Neural progenitor cell (in vitro differentiated cells): ENCODE results near the gene ATXN1. TPM values are rescaled to one million over a fixed set of nuclear protein-coding genes. Genes with fewer than 3 reads are reported as not detected.
"Not testable (repeated sequence)": the region's sequence is repeated elsewhere in the genome, so short reads cannot be mapped to it uniquely, and the experiment has no call there.

Source experiments
- DNase-seq: peaks from one replicate; pipeline ENCODE4 v3.0.0-alpha.2; 2016; ENCODE audit warnings: low spot score
- H2AFZ ChIP-seq: fragments of 200-600 bp; sonication (generic); replicated peaks from 2 replicates; pipeline ENCODE4 v1.6.1; 2016; ENCODE audit warnings: antibody characterized with exemption
- H3F3A ChIP-seq: fragments of 200-600 bp; sonication (generic); 2 replicates; pipeline ENCODE4 v1.6.1; 2016; ENCODE audit warnings: antibody characterized with exemption, low read depth
- H3K27ac ChIP-seq: fragments of 200-600 bp; sonication (generic); 2 replicates; pipeline ENCODE4 v1.5.1; 2016; ENCODE audit warnings: mild to moderate bottlenecking
- H3K27me3 ChIP-seq: fragments of 200-600 bp; sonication (generic); 2 replicates; pipeline ENCODE4 v1.6.1; 2016; ENCODE audit warnings: mild to moderate bottlenecking, moderate library complexity
- H3K36me3 ChIP-seq: fragments of 200-600 bp; sonication (generic); 2 replicates; pipeline ENCODE4 v1.5.1; 2016
- H3K4me1 ChIP-seq: fragments of 200-600 bp; sonication (generic); 2 replicates; pipeline ENCODE4 v1.6.1; 2016; ENCODE audit warnings: mixed run types
- H3K4me2 ChIP-seq: fragments of 200-600 bp; sonication (generic); 2 replicates; pipeline ENCODE4 v1.6.1; 2016
- H3K4me3 ChIP-seq: fragments of 200-600 bp; sonication (generic); 2 replicates; pipeline ENCODE4 v1.5.1; 2016
- H3K79me2 ChIP-seq: fragments of 200-600 bp; sonication (generic); 2 replicates; pipeline ENCODE4 v1.6.1; 2016; ENCODE audit warnings: low read depth
- H3K9ac ChIP-seq: fragments of 200-600 bp; sonication (generic); 2 replicates; pipeline ENCODE4 v1.6.1; 2016
- H3K9me3 ChIP-seq: fragments of 200-600 bp; sonication (generic); 2 replicates; pipeline ENCODE4 v1.5.1; 2016; ENCODE audit warnings: low read depth
- H4K20me1 ChIP-seq: fragments of 200-600 bp; sonication (generic); 2 replicates; pipeline ENCODE4 v1.6.1; 2016; ENCODE audit warnings: low read depth
- H3K27ac Mint-ChIP-seq: 3 replicates; pipeline ENCODE4 v1.8.0; 2021; ENCODE audit warnings: mixed read lengths
- H3K27me3 Mint-ChIP-seq: 2 replicates; pipeline ENCODE4 v1.8.0; 2022; ENCODE audit warnings: low read depth, mild to moderate bottlenecking, inconsistent platforms, moderate library complexity, mixed read lengths; ENCODE audit not compliant: insufficient read depth
- H3K36me3 Mint-ChIP-seq: 3 replicates; pipeline ENCODE4 v1.8.0; 2021; ENCODE audit warnings: mixed read lengths
- H3K4me1 Mint-ChIP-seq: 3 replicates; pipeline ENCODE4 v1.8.0; 2021; ENCODE audit warnings: mixed read lengths
- H3K4me3 Mint-ChIP-seq: 3 replicates; pipeline ENCODE4 v1.8.0; 2021; ENCODE audit warnings: mild to moderate bottlenecking, moderate library complexity, mixed read lengths
- H3K9me3 Mint-ChIP-seq: 3 replicates; pipeline ENCODE4 v1.8.0; 2020; ENCODE audit warnings: mixed read lengths
- CTCF ChIP-seq: fragments of 200-600 bp; sonication (generic); IDR thresholded peaks from 2 replicates; pipeline ENCODE4 v1.5.1; 2017; ENCODE audit warnings: antibody characterized with exemption, mild to moderate bottlenecking
- EZH2 ChIP-seq: fragments of 200-600 bp; sonication (generic); IDR thresholded peaks from 2 replicates; pipeline ENCODE4 v1.6.1; 2017; ENCODE audit warnings: antibody characterized with exemption, mild to moderate bottlenecking, moderate library complexity
- EZH2phosphoT487 ChIP-seq: fragments of 200-600 bp; sonication (generic); IDR thresholded peaks from 2 replicates; pipeline ENCODE4 v1.6.1; 2017; ENCODE audit warnings: antibody characterized with exemption
- total RNA-seq: library from RNA; depleted of rRNA; stranded (reverse); fragments of >200 nt; gene quantifications from 2 replicates; pipeline ENCODE4 v1.2.3, GENCODE V29; 2015; ENCODE audit warnings: low replicate concordance

The ATXN1 gene
- total RNA-seq, 1 donor from 2014 or later = 3.6 TPM

- Mint-ChIP-seq H3K27me3 (no peaks in the 10 kb centered on the region), H3K9me3 (no peaks in the 10 kb centered on the region), H3K36me3 (no peaks in the 10 kb centered on the region), H3K4me3 (no peak overlapping the region), H3K4me1 (peaks cover 2% of the 10 kb centered on the region), H3K27ac (no peak overlapping the region)
- Histone ChIP-seq H3K36me3 (no peaks in the 10 kb centered on the region), H3K4me3 (no peak overlapping the region), H3K9me3 (no peaks in the 10 kb centered on the region), H3K79me2 (no peaks in the 10 kb centered on the region), H3F3A (no peaks in the 10 kb centered on the region), H3K9ac (no peak overlapping the region), H3K27me3 (no peaks in the 10 kb centered on the region), H3K27ac (no peak overlapping the region), H2AFZ (no peak overlapping the region), H3K4me2 (no peak overlapping the region), H4K20me1 (no peaks in the 10 kb centered on the region), H3K4me1 (no peaks in the 10 kb centered on the region)
- no peak for DNase-seq
- TF ChIP-seq EZH2 (no peak), CTCF (no peak), EZH2phosphoT487 (no peak)
These were observed 375.2 kb downstream of the ATXN1 start for GRCh38 chr6:16386057-16386456.

GRCh38 chr6:16383607-16384206 is 377.6 kb downstream of the ATXN1 start:
- H3K4me1 ChIP-seq = no peaks in the 10 kb centered on the region
- H3K79me2 ChIP-seq = no peaks in the 10 kb centered on the region
- Mint-ChIP-seq H3K4me3 (no peak overlapping the region), H3K9me3 (no peaks in the 10 kb centered on the region), H3K27me3 (no peaks in the 10 kb centered on the region), H3K36me3 (no peaks in the 10 kb centered on the region), H3K27ac (no peak overlapping the region), H3K4me1 (peaks cover 2% of the 10 kb centered on the region)
- H3K4me2 ChIP-seq = no peak overlapping the region
- no peak overlapping the region for H2AFZ ChIP-seq
- H3K9ac ChIP-seq = no peak overlapping the region
- H3K9me3 ChIP-seq = no peaks in the 10 kb centered on the region
- H3K4me3 ChIP-seq = no peak overlapping the region
- H3K27me3 ChIP-seq = no peaks in the 10 kb centered on the region
- no peaks in the 10 kb centered on the region for H4K20me1 ChIP-seq
- H3K27ac ChIP-seq = no peak overlapping the region
- DNase-seq = no peak
- TF ChIP-seq EZH2phosphoT487 (no peak), EZH2 (no peak), CTCF (no peak)
- H3K36me3 ChIP-seq = no peaks in the 10 kb centered on the region
- H3F3A ChIP-seq = no peaks in the 10 kb centered on the region

- not testable (repeated sequence) for H3K36me3 Mint-ChIP-seq, H3K36me3 ChIP-seq, H3K4me3 Mint-ChIP-seq, H3F3A ChIP-seq, H3K4me3 ChIP-seq, H3K27me3 ChIP-seq, H3K4me1 ChIP-seq, H3K9ac ChIP-seq, H3K4me1 Mint-ChIP-seq, H4K20me1 ChIP-seq, H3K79me2 ChIP-seq, H3K4me2 ChIP-seq, H3K9me3 ChIP-seq, H3K27ac Mint-ChIP-seq, H3K27me3 Mint-ChIP-seq, DNase-seq, H3K9me3 Mint-ChIP-seq, H2AFZ ChIP-seq, H3K27ac ChIP-seq
These were observed 379.3 kb downstream of the ATXN1 start for GRCh38 chr6:16381968-16382367.

- TF ChIP-seq EZH2 = no peak
- TF ChIP-seq EZH2phosphoT487 = no peak
- no peak for TF ChIP-seq CTCF
- Histone ChIP-seq H3K36me3 (no peaks in the 10 kb centered on the region), H3K9ac (no peak overlapping the region), H3K4me3 (no peak overlapping the region), H3K4me1 (peaks cover 10% of the 10 kb centered on the region), H3K79me2 (no peaks in the 10 kb centered on the region), H3K27ac (no peak overlapping the region), H3F3A (peaks cover 2% of the 10 kb centered on the region), H4K20me1 (no peaks in the 10 kb centered on the region), H3K27me3 (no peaks in the 10 kb centered on the region), H2AFZ (no peak overlapping the region), H3K4me2 (no peak overlapping the region), H3K9me3 (no peaks in the 10 kb centered on the region)
- no peak for DNase-seq
- H3K4me3 Mint-ChIP-seq = no peak overlapping the region
- no peaks in the 10 kb centered on the region for H3K9me3 Mint-ChIP-seq
- no peaks in the 10 kb centered on the region for H3K36me3 Mint-ChIP-seq
- H3K4me1 Mint-ChIP-seq = peaks cover 12% of the 10 kb centered on the region
- no peaks in the 10 kb centered on the region for H3K27me3 Mint-ChIP-seq
- H3K27ac Mint-ChIP-seq = no peak overlapping the region
These were observed 380.9 kb downstream of the ATXN1 start for GRCh38 chr6:16380220-16380809.

GRCh38 chr6:16378360-16378759 is 382.9 kb downstream of the ATXN1 start:
- not testable (repeated sequence) for H3K79me2 ChIP-seq, H2AFZ ChIP-seq, H3K9me3 Mint-ChIP-seq, H3K36me3 Mint-ChIP-seq, H3K9me3 ChIP-seq, H4K20me1 ChIP-seq, H3K4me3 Mint-ChIP-seq, H3K27ac Mint-ChIP-seq, H3K4me3 ChIP-seq, H3K4me2 ChIP-seq, H3K27me3 ChIP-seq, H3K27me3 Mint-ChIP-seq, DNase-seq, H3K36me3 ChIP-seq, H3K27ac ChIP-seq, H3K9ac ChIP-seq
- H3K4me1 ChIP-seq = peaks cover 21% of the 10 kb centered on the region
- peaks cover 24% of the 10 kb centered on the region for H3K4me1 Mint-ChIP-seq
- H3F3A ChIP-seq = peaks cover 11% of the 10 kb centered on the region
